Activated T-cell treated with anti-CD3 and anti-CD28 coated beads, Interleukin-2, amount 50 U/mL, for 48 hours (primary cell): ENCODE measurements around the gene FRMD7.
"Not testable (repeated sequence)": the region's sequence is repeated elsewhere in the genome, so short reads cannot be mapped to it uniquely, and the experiment has no call there.

Source experiments
- DNase-seq, 2 experiments: peaks; one replicate each; pipeline ENCODE4 v3.0.0-alpha.2; 2020

FRMD7 gene

GRCh38 chrX:132092439-132093065 is 35.3 kb downstream of the FRMD7 start:
- DNase-seq = peak; percentile 62 to 63

- DNase-seq = no peak
Observed at GRCh38 chrX:132090403-132091159, 37.2 kb downstream of the FRMD7 start.

DNA sequence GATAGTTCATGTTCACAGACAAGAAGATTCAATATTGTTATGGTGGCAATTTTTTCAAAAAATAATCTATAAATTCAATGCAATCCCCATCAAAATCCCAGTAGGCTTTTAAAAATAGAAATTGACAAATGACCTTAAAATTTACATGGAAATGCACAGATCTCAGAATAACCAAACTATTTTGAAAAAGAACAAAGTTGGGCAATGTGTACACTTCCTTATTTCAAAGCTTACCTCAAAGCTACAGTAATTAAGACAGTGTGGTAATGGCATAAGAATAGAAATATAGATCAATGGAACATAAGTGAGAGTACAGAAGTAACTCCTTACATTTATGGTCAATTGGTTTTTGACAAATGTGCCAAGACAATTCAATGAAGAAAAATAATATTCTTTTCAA is 39.0 kb downstream of the FRMD7 start:
- no peak for DNase-seq

DNA sequence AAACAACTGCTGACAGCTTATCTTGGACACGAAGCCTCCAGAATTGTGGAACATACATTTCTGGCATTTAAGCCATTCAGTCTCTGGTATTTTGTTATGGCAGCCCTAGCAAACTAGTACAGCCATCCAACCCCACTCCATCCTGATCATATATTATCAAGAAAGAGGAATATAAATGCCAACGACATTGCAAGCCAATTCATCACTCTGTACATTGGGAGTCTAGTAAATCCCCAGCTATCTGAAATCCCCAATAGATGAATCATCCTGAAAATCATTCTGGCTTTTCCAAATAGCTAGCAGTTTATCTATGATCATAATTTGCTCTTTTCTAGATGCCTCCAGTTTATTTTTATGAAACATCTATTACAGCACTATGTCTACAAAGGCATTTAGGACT is 41.1 kb downstream of the FRMD7 start:
- DNase-seq = no peak

- no peak for DNase-seq
Observed at GRCh38 chrX:132085786-132086185, 42.0 kb downstream of the FRMD7 start.

GRCh38 chrX:132077912-132078311 is 49.9 kb downstream of the FRMD7 start:
- no peak for DNase-seq

DNA sequence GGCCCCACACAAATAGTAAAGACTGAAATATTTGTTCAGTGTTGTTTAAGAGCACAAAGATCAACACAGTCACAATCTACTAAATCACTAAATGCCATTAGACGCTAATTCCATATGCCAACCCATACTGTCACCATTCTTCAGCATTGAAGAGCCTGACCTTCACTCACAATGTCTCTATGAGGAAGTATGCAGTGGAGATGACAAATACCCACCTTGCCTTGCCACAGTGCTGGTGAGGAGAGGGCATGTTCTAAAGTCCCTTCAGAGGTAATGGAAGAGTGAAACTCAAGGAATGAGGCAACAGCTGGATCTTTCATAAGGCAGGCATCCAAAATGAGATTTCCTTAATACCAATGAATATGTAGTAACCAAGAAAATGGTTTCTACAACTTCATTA is 50.4 kb downstream of the FRMD7 start:
- DNase-seq = no peak

GRCh38 chrX:132071254-132071653 is 56.6 kb downstream of the FRMD7 start:
- no peak for DNase-seq

- no peak for DNase-seq
Observed at GRCh38 chrX:132068405-132068804, 59.4 kb downstream of the FRMD7 start.

DNA sequence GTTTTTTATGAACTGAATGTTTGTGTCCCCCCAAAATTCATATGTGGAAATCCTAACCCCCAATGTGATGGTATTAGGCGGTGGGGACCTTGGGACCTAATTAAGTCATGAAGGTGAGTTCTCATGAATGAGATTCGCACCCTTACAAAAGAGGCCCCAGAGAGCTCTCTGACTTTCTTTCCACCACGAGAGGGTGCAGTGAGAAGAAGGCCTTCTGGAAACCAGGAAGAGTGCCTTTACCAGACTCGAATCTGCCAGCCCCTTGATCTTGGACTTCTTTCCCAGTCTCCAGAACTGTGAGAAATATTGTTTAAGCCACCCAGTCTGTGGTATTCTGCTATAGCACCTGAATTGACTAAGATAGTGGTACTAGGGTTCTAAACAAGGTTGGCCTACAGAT is 64.0 kb downstream of the FRMD7 start:
- no peak for DNase-seq

DNA sequence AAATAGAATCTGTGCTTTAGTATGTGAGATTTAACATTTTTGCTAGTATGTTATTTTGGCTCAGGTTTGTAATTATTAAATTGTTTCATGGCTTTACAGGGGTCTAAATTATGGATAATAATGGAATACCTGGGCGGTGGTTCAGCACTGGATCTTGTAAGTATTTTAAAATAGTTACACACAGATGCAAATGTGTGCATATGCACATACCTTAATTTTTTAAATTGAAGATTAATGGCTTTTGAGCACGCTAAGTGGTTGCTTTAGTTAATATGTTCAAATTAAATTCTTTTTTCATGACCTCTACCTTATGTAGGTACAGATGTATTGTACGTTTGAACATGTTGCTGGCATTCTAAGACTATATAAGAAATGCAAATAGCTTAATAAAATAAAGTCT is 64.5 kb downstream of the FRMD7 start:
- no peak for DNase-seq

DNA sequence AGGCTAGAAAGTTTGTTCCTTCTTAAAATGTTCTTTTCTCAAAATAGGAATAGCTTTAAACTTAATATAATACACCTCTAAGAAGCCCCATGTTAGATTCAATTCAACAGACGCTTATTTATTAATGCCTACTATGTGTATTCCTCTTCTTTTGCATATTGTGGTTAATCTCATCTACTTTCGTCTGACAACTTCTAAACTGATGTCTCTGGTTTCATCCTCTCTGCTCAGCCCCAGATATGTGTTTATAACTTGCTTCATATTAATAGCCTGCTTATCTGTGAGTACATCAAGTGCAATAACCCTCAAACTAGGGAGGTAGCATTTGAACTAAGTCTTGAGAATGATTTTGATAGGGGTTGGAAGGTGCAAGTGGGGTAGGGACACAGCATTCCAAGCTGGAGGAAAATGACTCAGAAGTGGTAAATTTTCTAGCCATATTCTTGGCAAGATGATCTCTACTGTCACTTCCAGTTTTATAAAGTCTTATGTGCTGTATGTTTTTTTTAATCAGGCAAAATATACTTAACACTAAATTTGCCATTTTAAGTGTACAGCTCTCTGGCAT is 67.8 kb downstream of the FRMD7 start:
- no peak for DNase-seq

GRCh38 chrX:132058975-132059374 is 68.8 kb downstream of the FRMD7 start:
- DNase-seq = no peak

DNA sequence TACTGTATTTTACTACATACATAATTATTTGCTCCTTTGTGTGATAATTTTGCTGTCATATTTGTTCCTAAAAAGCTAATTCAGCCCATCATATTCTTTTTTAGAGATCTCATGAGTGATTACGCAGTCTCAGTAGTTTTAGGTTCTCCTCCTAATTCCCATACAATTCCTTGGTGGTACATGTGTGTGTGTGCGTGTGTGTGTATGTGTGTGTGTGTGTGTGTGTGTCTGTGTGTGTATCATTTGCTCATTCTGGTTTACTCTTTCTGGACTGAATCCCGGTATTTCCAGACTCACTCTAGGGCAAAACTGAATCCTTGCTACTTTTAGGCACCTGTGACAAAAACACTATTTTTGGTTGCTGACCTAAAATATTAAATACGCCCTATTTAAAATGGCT is 69.8 kb downstream of the FRMD7 start:
- DNase-seq = no peak

GRCh38 chrX:132051778-132052177 is 76.0 kb downstream of the FRMD7 start:
- DNase-seq = not testable (repeated sequence)

DNA sequence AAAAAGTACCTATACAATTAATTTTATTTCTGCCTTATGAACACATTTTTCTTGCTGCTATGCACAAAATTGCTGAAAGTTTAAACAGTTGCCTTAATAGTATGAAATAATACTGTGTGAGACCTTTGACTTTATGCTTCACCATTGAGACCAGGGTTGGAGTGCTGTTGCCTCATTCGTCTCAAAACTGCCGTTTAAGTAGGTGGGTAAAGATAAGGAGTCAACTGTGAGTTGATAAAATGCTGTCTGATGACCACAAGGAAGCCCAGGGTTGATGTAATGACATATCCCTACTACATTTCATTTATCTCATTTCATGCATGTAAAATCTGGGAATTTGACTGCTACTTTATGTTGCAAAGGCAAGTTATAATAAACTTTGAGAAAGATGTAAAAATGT is 81.3 kb downstream of the FRMD7 start:
- no peak for DNase-seq

DNA sequence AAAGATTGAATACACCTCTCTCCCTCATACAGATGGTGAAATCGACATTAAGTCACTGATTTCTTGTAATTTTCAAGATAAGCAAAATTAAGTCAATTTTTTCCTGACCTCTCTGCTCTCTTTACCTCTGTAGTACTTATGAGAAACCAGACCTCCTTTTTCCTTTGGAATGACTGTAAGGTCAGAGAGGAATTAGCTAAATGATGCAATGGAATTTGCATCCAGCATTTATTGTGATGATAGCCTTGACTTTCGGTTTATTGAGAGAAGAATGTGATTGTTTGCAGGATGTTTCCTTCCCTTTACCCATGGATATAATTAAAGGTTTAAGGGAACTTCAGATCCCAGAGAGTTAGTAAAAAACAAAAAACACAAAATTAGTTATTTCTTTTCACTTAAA is 82.4 kb downstream of the FRMD7 start:
- DNase-seq = no peak

GRCh38 chrX:132044953-132045352 is 82.9 kb downstream of the FRMD7 start:
- DNase-seq = no peak

- no peak for DNase-seq
Observed at GRCh38 chrX:132043977-132044376, 83.8 kb downstream of the FRMD7 start.

GRCh38 chrX:132041015-132041414 is 86.8 kb downstream of the FRMD7 start:
- DNase-seq = no peak

DNA sequence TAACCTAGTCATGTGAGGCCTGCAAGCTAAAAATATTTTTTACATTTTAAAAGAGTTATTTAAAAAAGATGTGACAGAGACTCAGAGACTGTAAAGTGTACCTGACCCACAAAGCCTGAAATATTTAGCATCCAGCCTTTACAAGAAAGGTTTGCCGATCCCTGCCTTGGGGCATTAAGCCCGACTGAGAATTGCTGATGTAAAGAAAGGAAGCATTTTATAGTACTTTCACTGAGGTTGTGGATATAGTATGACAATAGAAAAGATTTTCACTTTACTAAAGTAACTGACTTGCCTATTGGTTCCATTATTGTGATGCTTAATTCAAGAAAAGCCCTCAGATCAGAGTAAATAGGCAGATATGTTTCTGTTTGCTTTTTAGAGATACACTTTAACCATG is 87.8 kb downstream of the FRMD7 start:
- no peak for DNase-seq

DNA sequence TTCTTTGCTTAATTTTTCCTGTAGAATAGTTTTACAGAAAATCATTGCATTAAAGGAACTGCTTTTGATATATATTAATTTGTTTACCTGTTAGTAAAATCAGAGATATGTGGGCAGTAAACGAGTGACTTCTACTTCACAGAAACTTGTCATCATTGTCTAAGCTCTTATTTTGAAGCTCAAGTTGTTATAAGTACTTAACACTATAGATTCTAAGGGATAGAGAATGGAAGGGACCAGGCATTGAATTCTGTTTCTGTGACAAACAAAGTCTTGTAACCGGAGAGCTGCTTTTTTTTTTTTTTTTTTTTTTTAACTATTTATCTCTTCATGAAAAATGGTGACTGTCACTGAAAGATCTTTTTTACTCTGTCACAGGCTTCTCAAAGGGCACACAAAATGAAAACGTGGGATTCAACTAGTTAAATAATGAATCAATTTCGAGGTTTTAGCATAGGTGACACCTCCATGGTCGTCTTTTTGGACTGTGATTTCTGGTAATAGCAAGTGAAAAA is 90.3 kb downstream of the FRMD7 start:
- DNase-seq = no peak

- DNase-seq = no peak
Observed at GRCh38 chrX:132034648-132035047, 93.2 kb downstream of the FRMD7 start.

- DNase-seq = no peak
Observed at GRCh38 chrX:132033166-132033565, 94.7 kb downstream of the FRMD7 start.
